Astrocyte of the cerebellum (primary cell): Measurements from ENCODE around the gene KRTAP10-5.

Experiments
- DNase-seq: peaks from one replicate; pipeline ENCODE4 v3.0.0-alpha.2; 2011; ENCODE audit warnings: low read depth
- H3K4me3 ChIP-seq: 2 replicates; pipeline ENCODE4 v1.5.1; 2011; ENCODE audit warnings: mild to moderate bottlenecking, low read depth, low read length, moderate library complexity
- in situ Hi-C: cut with HindIII; loops from 2 replicates; pipeline ENCODE4 v1.10.0; 2017; ENCODE audit warnings: low sequenced_read_pairs
- TF ChIP-seq, protein P1 (sequence below): IDR thresholded peaks from 2 replicates; pipeline ENCODE4 v1.5.1; 2012; ENCODE audit warnings: low read length, low read depth, moderate library complexity, mild to moderate bottlenecking; ENCODE audit errors: missing control alignments

The KRTAP10-5 gene

DNA sequence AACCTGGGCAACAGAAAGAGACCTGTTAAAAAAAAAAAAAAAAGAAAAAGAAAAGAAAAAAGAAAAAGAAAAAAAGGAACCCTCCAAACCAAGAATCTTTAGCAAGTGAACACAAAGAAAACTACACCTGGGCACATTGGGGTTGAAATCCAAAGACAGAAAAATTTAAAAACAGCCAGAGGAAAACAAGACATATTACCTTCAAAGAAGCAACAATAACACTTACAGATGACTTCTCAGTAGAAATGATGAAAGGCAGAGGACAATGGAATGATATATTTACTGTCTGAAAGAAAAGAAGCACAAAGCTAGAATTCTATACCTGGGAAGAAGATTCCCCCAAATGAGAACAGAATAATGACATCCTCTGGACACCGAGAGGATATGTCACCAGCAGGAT is 37.7 kb downstream of the KRTAP10-5 start:
- TF ChIP-seq, protein P1, sequence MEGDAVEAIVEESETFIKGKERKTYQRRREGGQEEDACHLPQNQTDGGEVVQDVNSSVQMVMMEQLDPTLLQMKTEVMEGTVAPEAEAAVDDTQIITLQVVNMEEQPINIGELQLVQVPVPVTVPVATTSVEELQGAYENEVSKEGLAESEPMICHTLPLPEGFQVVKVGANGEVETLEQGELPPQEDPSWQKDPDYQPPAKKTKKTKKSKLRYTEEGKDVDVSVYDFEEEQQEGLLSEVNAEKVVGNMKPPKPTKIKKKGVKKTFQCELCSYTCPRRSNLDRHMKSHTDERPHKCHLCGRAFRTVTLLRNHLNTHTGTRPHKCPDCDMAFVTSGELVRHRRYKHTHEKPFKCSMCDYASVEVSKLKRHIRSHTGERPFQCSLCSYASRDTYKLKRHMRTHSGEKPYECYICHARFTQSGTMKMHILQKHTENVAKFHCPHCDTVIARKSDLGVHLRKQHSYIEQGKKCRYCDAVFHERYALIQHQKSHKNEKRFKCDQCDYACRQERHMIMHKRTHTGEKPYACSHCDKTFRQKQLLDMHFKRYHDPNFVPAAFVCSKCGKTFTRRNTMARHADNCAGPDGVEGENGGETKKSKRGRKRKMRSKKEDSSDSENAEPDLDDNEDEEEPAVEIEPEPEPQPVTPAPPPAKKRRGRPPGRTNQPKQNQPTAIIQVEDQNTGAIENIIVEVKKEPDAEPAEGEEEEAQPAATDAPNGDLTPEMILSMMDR = no peak
- in situ Hi-C loops = no loop called here
- H3K4me3 ChIP-seq = no peak overlapping the region
- no peak for DNase-seq

DNA sequence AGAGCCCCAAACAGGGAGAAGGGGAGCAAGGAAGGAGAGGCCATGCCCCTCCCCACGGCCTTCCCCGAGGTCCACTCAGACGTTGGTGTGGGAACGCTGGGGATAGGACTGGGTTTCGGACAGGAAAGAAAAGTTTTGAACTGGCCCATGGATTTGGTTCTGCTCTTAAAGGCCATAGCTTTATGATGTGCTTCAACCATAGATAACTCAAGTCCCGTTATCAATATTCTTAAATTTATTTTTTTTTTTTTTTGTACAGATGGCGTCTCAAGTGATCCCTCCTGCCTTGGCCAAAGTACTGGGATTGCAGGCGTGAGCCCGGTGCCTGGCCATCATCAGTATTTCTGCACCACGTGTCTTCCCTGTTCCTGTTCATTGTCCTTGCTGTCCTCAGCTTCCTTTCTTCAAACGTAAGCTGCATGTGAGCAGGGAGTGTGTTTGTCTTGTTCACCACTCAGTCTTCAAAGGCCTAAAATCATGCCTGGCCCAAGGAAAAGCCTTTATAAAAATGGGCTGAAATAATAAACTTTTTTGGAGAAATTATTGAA is 39.6 kb downstream of the KRTAP10-5 start:
- TF ChIP-seq, protein P1 = no peak
- DNase-seq = no peak
- in situ Hi-C loops = no loop called here
- no peak overlapping the region for H3K4me3 ChIP-seq

DNA sequence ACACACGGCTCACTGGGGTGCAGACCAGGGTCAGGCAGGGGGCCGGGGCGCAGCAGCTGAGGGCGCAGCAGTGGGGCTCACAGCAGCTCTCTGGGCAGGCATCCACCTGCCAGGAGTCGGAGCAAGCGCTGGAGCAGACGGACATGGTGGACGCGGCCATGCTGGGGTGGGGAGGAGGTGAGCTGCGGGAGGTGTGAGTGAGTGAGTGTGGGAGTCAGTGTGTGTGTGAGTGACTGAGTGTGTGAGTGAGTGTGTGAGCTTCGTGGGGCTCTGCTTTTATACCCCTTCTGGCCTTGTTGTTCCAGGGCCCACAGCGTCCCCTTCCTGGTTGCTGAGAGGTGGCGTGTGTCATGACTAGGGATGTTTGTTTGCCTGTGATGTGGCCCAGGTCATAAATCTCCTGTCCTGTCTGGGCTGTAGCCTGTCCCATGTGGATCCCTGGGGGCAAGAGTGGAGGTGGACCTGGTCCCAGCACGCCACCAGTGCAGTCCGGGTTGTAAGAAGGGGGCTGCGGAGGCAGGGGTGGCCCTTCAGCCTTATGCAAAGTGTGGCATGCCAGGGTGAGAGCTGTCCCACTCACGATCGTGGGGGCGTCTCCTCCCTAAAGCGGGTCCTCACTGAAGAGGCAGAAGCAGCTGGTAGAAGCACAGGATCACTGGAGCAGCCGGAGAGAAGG is 40.3 kb downstream of the KRTAP10-5 start, which contains the start of gene KRTAP10-1:
KRTAP10-1 (minus strand) TSS at position 205 of the 676 bp plus-strand sequence; CDS start at position 160, 45 bp downstream.
- DNase-seq = no peak
- in situ Hi-C loops = no loop called here
- TF ChIP-seq, protein P1 = no peak

DNA sequence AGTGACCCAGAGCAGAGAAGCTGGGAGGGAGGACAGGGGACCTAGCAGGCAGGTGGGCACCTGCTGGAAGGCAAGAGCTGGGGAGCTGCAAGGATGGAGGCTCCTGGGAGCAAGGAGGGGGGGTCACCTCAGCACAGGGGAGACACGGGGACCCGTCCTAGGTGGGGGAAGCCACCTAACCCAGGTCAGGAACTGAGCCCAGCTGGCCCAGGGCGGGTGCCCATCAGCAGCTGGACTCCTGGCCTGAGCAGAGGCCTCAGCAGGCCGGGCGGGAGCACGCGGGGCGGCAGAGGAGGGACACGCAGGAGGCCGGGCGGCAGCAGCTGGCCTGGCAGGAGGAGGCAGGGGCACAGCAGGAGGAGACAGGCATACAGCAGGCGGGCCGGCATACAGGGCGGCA is 41.4 kb downstream of the KRTAP10-5 start:
- TF ChIP-seq, protein P1 = no peak
- no peak for DNase-seq
- H3K4me3 ChIP-seq = no peak overlapping the region
- in situ Hi-C loops = no loop called here

More for the DNA sequence above, 40.3 kb downstream of the KRTAP10-5 start, which contains the start of gene KRTAP10-1:
- H3K4me3 ChIP-seq = no peak within 1 kb of the TSS

DNA sequence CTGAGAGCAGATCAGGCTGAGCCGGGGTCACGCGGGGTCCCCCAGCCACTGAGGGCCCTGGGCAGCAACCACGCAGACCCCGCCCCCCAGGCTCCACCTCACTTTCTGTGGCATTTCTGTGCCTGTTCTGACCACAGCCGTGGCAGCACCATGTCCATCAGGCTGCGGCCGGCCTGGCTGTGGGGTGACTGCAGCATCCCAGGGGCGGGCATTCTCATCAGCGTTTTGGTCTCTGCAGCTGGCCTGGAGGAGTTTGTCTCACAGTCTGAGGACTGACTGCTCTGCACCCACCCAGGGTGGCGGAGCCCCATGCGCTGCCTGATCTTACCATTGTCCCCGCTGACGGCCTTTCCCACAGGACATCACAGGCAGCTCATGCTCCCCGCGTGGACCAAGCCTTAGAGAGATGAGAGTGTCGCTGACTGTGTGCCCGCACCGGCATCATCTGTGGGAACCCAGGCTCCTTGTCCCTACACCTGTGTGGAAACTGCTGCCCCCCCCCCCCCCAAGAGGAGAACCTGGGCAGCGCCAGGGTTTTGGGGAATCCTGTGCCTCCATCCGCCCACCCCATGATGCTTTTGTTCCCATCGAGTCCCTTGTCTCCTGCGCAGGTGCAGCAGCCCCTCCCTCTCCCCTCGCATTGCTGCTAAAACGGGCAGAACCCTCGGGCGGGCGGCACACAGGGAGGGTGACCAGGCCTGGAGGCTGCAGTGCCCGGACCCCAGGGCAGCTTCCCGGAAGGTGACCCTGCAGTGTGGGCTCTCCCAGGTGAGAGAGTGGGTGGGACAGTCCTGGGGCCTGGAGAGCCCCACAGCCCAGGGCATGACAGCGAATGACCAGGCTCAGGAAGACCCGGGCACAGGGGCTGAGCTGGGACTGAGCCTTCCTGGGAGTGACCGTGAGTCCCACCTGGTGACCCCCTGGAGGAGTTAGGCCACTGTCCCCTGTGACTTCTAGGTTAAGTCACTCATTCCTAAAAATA is 42.2 kb downstream of the KRTAP10-5 start:
- H3K4me3 ChIP-seq = no peak overlapping the region
- in situ Hi-C loops = no loop called here
- TF ChIP-seq, protein P1 = no peak

DNA sequence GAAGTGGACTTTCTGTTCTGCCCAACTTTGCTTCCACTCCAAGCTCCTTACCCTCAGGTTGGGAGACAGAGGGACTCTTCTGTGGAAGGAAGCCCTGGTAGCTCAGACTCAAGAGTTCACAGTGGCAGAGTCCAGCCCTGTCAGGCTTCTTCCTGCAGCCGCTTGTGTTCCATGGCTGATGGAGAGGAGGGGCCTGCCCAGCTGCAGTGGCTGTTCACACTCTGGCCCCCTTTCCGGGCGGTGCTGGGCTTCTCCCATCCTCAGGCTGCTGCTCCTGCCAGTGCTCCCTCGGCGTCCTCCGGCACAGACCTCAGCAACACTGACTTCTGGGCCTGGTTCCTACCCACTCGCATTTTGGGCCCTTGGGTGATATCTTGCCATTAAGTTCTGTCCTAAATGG is 44.4 kb downstream of the KRTAP10-5 start:
- in situ Hi-C loops = no loop called here
- DNase-seq = no peak
- TF ChIP-seq, protein P1 = no peak
- no peak overlapping the region for H3K4me3 ChIP-seq

More for the DNA sequence above, 42.2 kb downstream of the KRTAP10-5 start:
- no peak for DNase-seq
